ENCODE data around the gene TNIK.

TNIK gene

DNA sequence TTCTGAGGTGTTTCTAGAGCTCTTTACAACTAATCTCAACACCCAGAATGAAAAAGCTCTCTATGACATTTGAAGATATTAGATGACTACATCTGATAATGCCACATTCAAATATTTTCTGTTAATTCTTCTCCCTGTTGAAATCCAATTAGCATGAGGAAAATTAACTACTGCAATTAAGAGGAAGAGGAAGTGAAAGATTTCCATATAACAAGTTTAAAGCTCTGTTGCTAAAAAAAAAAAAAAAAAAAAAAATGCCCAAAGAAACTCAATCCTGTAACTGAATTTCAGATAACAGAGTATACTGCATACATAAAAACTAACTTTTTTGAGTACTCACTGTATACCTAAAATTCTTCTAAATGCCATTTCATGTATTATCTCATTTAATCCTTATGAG is 109.8 kb downstream of the TNIK start:
- no peak for DNase-seq
- Histone ChIP-seq H3K27me3 (no peaks in the 10 kb centered on the region), H3K36me3 (no peaks in the 10 kb centered on the region; the same call in 1 of the 2 replicates), H3K9me3 (no peaks in the 10 kb centered on the region), H3K4me1 (peaks cover 16% of the 10 kb centered on the region), H3K4me3 (ENCODE audit: low read depth, low read length) (no peak overlapping the region)
- TF ChIP-seq, protein P1, sequence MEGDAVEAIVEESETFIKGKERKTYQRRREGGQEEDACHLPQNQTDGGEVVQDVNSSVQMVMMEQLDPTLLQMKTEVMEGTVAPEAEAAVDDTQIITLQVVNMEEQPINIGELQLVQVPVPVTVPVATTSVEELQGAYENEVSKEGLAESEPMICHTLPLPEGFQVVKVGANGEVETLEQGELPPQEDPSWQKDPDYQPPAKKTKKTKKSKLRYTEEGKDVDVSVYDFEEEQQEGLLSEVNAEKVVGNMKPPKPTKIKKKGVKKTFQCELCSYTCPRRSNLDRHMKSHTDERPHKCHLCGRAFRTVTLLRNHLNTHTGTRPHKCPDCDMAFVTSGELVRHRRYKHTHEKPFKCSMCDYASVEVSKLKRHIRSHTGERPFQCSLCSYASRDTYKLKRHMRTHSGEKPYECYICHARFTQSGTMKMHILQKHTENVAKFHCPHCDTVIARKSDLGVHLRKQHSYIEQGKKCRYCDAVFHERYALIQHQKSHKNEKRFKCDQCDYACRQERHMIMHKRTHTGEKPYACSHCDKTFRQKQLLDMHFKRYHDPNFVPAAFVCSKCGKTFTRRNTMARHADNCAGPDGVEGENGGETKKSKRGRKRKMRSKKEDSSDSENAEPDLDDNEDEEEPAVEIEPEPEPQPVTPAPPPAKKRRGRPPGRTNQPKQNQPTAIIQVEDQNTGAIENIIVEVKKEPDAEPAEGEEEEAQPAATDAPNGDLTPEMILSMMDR (IDR thresholded peaks at IDR 0.05; ENCODE audit: low read depth, low read length): no peak

DNA sequence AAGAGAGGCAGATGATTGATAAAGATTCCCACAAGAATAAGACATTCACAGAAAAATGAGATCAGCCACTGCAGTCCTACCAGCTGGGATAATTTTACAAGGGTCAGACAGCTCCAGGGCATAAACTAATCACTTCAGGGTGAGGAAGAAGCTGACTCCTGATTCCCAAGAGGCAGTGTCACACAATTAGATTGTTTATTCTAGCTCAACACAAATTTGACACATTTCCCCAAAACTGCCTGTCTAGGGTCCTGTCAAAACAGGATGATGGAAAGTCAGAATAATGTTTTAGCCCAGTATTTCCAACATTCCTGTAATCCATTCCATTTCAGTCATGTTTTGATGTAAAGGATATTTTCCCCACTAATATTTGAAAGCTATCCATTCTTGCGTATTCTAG is 110.8 kb downstream of the TNIK start:
- no peak for DNase-seq
- Histone ChIP-seq H3K4me1 (peaks cover 19% of the 10 kb centered on the region), H3K27me3 (no peaks in the 10 kb centered on the region), H3K36me3 (no peaks in the 10 kb centered on the region; the same call in 1 of the 2 replicates), H3K9me3 (no peaks in the 10 kb centered on the region), H3K4me3 (ENCODE audit: low read depth, low read length) (no peak overlapping the region)
- TF ChIP-seq, protein P1 (IDR thresholded peaks at IDR 0.05; ENCODE audit: low read depth, low read length): no peak

DNA sequence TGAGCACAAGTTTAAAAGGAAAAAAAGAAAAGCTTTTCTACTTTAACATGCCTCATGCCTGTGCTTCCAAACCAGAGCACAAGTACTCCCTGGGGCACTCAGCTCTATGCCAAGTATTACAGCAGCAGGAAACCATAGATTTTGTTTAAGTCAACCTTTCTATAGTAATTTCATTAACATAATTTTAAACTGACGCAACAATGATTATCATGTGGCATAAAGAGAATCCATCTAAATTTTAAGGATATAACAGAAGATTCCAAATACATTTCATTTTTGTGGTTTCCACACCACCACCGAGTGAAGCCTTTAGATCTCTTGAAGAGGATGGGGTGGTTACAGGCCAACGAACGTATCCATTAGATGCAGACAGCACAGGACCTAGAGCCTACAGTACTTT is 112.1 kb downstream of the TNIK start:
- TF ChIP-seq, protein P1 (IDR thresholded peaks at IDR 0.05; ENCODE audit: low read depth, low read length): no peak
- no peak for DNase-seq

DNA sequence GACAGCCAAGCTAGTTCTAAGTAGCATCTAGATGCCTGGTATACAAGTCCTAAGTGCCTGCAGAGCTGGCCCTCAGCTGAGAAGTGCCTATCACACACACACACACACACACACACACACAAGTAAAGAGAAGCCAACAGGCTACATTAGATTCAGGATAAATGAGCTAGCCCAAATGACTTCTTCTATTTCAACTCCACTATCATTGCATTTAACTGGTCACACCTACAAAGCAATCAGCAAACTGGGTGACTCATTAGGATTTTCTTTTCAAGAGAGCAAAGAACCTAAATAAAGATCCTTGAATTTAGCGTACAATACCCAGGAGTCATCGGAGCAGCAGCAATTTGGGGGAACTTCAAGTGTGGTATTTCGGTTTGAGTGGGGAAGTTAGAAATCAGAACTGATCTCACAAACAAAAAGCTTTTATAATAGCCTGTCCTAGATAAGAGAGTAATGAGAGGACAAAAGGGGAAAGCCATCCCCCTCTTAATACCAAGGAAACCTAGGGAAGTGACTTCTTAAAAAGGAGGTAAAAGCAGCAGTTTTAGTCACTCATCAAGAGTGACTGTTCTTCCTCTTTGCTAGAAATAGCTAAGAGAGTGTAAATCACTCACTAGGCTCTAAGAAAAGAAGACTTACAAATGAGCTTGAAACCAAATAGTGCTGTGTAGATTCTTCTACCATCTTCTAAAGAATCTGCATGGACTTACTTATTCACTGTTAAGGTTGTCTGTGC is 112.7 kb downstream of the TNIK start:
- TF ChIP-seq, protein P1 (IDR thresholded peaks at IDR 0.05; ENCODE audit: low read depth, low read length): no peak
- Histone ChIP-seq H3K4me1 (peaks cover 19% of the 10 kb centered on the region), H3K4me3 (ENCODE audit: low read depth, low read length) (no peak overlapping the region)

More for the DNA sequence above, 112.1 kb downstream of the TNIK start:
- H3K9me3 ChIP-seq: no peaks in the 10 kb centered on the region
- H3K36me3 ChIP-seq: no peaks in the 10 kb centered on the region; the same call in 1 of the 2 replicates
- no peak overlapping the region for H3K4me3 ChIP-seq (ENCODE audit: low read depth, low read length)
- H3K4me1 ChIP-seq: peaks cover 19% of the 10 kb centered on the region
- H3K27me3 ChIP-seq: no peaks in the 10 kb centered on the region

DNA sequence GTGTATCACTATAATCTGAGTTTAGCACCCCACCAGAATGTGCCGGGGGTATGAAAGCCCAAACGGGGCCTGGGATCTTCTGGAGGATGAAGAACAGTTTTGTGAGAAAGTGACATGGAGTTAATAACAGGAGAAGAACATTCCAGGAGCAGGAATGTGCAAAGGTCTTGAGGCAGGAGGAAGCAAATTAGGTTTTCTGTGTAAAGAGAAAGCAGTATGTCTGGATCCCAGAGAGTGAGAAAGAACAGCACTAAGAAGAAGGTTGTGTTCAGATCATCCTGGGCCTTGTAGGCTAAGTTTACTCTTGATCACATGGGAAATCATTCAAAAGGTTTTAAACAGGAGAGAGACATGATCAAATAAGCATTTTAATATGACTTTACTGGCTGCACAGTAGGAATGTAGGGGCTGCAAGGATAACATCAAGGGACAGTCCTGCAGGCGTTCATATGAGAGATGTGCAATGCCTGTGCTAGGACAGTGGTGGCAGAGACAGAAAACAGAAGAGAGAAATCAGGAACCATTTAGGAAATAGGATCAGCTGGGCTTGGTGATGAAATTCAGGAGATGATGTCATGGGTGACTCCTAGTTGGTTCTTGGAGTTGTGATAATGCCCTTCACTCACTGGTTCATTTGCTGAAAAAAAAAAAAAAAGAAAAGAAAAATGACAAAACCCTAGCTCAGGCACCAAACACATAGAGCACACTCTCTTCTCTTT is 113.5 kb downstream of the TNIK start:
- Histone ChIP-seq H3K36me3 (no peaks in the 10 kb centered on the region; the same call in 1 of the 2 replicates), H3K27me3 (no peaks in the 10 kb centered on the region), H3K4me3 (ENCODE audit: low read depth, low read length) (no peak overlapping the region), H3K9me3 (no peaks in the 10 kb centered on the region), H3K4me1 (peaks cover 16% of the 10 kb centered on the region)
- TF ChIP-seq, protein P1 (IDR thresholded peaks at IDR 0.05; ENCODE audit: low read depth, low read length): no peak
- DNase-seq: no peak

More for the DNA sequence above, 112.7 kb downstream of the TNIK start:
- Histone ChIP-seq H3K9me3 (no peaks in the 10 kb centered on the region), H3K36me3 (no peaks in the 10 kb centered on the region; the same call in 1 of the 2 replicates), H3K27me3 (no peaks in the 10 kb centered on the region)
- no peak for DNase-seq

DNA sequence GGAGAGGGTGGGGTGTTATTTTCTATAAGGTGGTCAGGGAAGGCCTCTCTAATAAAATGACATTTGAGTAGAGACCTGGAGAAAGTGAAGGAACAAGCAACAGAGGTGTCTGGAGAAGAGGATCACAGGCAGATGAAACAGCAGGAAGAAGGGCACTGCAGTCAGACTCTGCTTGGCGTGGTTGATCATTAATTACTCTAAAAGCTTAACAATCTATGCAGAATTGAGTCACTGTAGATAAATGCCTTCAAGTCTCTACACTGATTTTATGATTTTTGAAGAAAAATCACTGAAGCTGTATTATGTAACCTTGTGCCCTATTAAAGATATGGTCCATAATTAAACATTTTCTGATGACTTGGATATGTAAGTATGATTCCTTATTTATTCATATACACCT is 114.2 kb downstream of the TNIK start:
- TF ChIP-seq, protein P1 (IDR thresholded peaks at IDR 0.05; ENCODE audit: low read depth, low read length): no peak
- DNase-seq: no peak
- H3K4me1 ChIP-seq: peaks cover 13% of the 10 kb centered on the region
- no peaks in the 10 kb centered on the region for H3K9me3 ChIP-seq
- H3K27me3 ChIP-seq: no peaks in the 10 kb centered on the region
- no peaks in the 10 kb centered on the region; the same call in 1 of the 2 replicates for H3K36me3 ChIP-seq
- H3K4me3 ChIP-seq (ENCODE audit: low read depth, low read length): no peak overlapping the region
